SK-N-SH (cell line): ENCODE data around the gene HS3ST4.

Experiments
- CTCF ChIP-seq: fragments of 200-600 bp; sonication (generic); IDR thresholded peaks from 2 replicates; pipeline ENCODE4 v1.6.1; 2017; ENCODE audit warnings: antibody characterized with exemption, mild to moderate bottlenecking, moderate library complexity
- EP300 ChIP-seq, 2 experiments: IDR thresholded peaks; 2 replicates each; pipeline versions ENCODE4 v1.4.0 to v1.6.1; 2012; ENCODE audit warnings: borderline replicate concordance in 1 of 2, low read depth in 1 of 2, low read length in 1 of 2
- JUND ChIP-seq: IDR thresholded peaks from 2 replicates; pipeline ENCODE4 v1.4.0; 2012
- NRF1 ChIP-seq: IDR thresholded peaks from 2 replicates; pipeline ENCODE4 v1.6.1; 2012; ENCODE audit warnings: low read depth, mild to moderate bottlenecking, low read length
- RCOR1 ChIP-seq: fragments of 150-350 bp; IDR thresholded peaks from 2 replicates; pipeline ENCODE4 v1.6.1; 2017; ENCODE audit warnings: antibody characterized with exemption, low read length
- SMC3 ChIP-seq: IDR thresholded peaks from 2 replicates; pipeline ENCODE4 v1.6.1; 2012; ENCODE audit warnings: low read depth, low read length, improper control_type of control experiment
- YY1 ChIP-seq: IDR thresholded peaks from 2 replicates; pipeline ENCODE4 v1.4.0; 2012; ENCODE audit warnings: low read depth, mild to moderate bottlenecking
- ZBTB33 ChIP-seq: IDR thresholded peaks from 2 replicates; pipeline ENCODE4 v1.4.0; 2012; ENCODE audit warnings: low read depth, borderline replicate concordance

GRCh38 chr16:25691519-25692091 is at the start of gene HS3ST4:
- TF ChIP-seq CTCF (no peak), ZBTB33 (no peak), RCOR1 (no peak), EP300 (IDR thresholded peaks at IDR 0.05; ENCODE audit: borderline replicate concordance in 1 of 2, low read depth in 1 of 2, low read length in 1 of 2) (no peak), YY1 (no peak), NRF1 (no peak), SMC3 (no peak), JUND (no peak)
